Measurements from ENCODE around the gene DHX8.

The DHX8 gene

DNA sequence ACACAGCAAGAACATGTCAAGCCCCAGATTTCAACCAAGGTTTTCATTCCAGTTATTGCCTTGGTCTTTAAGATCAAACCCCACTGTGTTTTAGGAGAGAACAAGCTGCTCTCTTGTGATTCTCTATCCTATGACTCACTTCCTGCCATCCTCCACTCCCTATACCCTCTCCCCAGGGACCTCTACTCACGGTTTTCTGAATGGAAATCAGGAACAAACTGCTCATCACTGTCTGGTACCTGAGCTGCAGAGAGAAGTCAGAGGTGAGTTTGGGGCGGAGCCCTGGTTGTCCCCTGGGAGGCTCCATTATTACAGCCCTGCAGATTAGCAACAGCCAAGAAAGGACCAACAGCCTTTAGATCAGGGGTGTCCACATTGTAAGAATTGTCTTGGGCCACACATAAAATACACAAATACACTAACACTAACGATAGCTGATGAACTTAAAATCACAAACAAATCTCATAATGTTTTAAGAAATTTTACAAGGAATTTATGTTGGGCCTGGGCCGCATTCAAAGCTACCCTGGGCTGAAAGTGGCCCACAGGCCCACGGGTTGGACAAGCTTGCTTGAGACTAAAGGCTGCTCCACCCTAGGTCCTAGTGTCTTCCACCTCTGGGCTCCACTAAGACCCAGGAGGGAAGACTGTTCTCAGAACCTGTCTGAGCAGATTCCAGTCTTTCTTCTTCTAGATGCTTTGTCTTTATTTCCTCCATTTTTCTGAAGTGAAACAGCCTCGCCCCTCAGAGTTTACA lies 52.6 kb downstream of the DHX8 start:
- no peak for DNase-seq (ENCODE audit: low spot score)
- in situ Hi-C loops (cut with MboI; ENCODE audit: low sequenced_read_pairs, unreplicated experiment) = no loop called here

GRCh38 chr17:43540821-43541674 lies 57.3 kb downstream of the DHX8 start:
- TF ChIP-seq CTCF (IDR thresholded peaks at IDR 0.05; ENCODE audit: borderline replicate concordance, control extremely low read depth, extremely low read depth, insufficient read depth, missing control alignments) = no peak
- no peak for DNase-seq (ENCODE audit: low spot score)
- in situ Hi-C loops (cut with MboI; ENCODE audit: low sequenced_read_pairs, unreplicated experiment) = no loop called here

More for the DNA sequence above, 52.6 kb downstream of the DHX8 start:
- no peak for TF ChIP-seq CTCF (IDR thresholded peaks at IDR 0.05; ENCODE audit: borderline replicate concordance, control extremely low read depth, extremely low read depth, insufficient read depth, missing control alignments)

DNA sequence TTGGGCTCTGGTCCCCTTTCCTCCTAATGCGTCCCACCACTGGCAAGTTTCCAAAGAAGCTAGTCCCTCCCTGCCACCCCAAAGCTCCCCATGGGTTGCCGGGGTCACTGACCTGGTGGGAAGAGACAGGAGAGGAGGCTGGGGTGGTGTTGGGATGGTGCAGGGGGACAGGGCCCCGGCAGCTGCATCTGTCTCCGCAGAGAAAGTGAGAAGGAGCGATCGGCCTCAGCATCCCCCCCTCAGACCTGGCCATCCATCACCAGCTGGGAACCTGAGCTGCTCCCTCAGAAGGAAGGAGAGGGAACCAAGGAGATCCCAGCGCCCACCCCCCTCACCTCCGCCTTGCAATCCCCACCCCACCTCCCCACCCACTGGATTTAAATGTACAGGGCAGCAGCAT lies 59.1 kb downstream of the DHX8 start:
- in situ Hi-C loops (cut with MboI; ENCODE audit: low sequenced_read_pairs, unreplicated experiment) = no loop called here
- no peak for TF ChIP-seq CTCF (IDR thresholded peaks at IDR 0.05; ENCODE audit: borderline replicate concordance, control extremely low read depth, extremely low read depth, insufficient read depth, missing control alignments)
- no peak for DNase-seq (ENCODE audit: low spot score)

GRCh38 chr17:43543300-43543699 lies 59.5 kb downstream of the DHX8 start:
- DNase-seq (ENCODE audit: low spot score) = no peak
- in situ Hi-C loops (cut with MboI; ENCODE audit: low sequenced_read_pairs, unreplicated experiment) = no loop called here
- no peak for TF ChIP-seq CTCF (IDR thresholded peaks at IDR 0.05; ENCODE audit: borderline replicate concordance, control extremely low read depth, extremely low read depth, insufficient read depth, missing control alignments)

DNA sequence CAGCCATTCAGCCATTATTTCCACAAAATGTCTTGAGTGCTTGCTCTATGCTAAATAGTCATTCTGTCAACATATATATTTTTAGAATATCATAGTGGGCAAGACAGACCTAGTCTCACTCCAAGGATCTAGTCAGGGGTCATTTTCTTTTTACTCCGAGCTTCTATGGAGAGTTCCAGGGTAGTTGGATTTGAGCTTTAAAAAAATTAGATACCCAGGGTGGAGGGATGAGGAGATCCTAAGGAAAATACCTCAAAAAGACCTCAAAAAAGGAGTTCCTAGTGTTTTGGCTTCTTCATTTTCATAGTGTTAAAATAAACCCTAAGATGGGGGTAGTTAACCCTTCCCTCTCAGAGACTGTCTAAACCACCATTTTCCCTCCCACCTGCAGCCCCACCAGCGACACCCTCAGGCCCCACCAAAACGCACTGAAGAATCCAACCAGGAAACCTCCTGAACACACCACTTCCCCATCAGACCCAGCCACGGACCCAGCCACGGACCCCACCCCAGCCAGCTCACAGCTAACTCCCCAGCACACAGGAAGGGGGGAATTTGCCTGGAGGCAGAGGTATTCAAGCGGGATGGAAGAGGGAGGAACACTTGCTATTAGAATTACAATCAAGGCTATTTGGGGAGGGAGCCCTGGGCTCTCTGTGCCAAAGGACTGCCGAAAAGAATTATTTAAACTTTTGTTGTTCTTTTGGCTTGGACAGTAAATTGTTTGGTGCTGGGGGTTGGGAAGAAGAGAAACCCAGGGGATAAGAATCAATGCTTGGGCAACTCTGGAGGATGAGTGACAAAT lies 60.2 kb downstream of the DHX8 start:
- no peak for TF ChIP-seq CTCF (IDR thresholded peaks at IDR 0.05; ENCODE audit: borderline replicate concordance, control extremely low read depth, extremely low read depth, insufficient read depth, missing control alignments)
- in situ Hi-C loops (cut with MboI; ENCODE audit: low sequenced_read_pairs, unreplicated experiment) = no loop called here
- DNase-seq (ENCODE audit: low spot score) = no peak

GRCh38 chr17:43545383-43545632 lies 61.5 kb downstream of the DHX8 start:
- no peak for DNase-seq (ENCODE audit: low spot score)
- in situ Hi-C loops (cut with MboI; ENCODE audit: low sequenced_read_pairs, unreplicated experiment) = no loop called here
- no peak for TF ChIP-seq CTCF (IDR thresholded peaks at IDR 0.05; ENCODE audit: borderline replicate concordance, control extremely low read depth, extremely low read depth, insufficient read depth, missing control alignments)
